ENCODE measurements around the gene SRRM2.

DNA sequence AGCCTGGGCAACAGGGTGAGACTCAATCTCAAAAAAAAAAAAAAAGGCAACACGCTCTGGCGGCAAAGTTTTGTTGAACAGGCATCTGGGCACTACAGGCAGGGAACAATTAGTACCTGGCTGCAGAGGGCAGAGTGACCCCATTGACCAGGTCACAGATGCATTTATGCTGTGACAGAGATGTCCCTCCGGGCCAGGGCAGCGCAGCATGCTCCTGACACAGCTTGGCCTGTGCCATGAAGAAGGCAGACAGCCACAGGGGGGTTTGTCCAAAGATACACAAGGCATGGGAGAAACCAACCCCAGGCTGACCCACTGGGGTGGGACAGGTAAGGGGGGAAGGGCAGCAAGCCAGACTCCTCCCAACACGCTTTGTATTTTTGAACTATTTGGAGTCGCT is 7.7 kb upstream of the SRRM2 start:
- TF ChIP-seq, protein P1, sequence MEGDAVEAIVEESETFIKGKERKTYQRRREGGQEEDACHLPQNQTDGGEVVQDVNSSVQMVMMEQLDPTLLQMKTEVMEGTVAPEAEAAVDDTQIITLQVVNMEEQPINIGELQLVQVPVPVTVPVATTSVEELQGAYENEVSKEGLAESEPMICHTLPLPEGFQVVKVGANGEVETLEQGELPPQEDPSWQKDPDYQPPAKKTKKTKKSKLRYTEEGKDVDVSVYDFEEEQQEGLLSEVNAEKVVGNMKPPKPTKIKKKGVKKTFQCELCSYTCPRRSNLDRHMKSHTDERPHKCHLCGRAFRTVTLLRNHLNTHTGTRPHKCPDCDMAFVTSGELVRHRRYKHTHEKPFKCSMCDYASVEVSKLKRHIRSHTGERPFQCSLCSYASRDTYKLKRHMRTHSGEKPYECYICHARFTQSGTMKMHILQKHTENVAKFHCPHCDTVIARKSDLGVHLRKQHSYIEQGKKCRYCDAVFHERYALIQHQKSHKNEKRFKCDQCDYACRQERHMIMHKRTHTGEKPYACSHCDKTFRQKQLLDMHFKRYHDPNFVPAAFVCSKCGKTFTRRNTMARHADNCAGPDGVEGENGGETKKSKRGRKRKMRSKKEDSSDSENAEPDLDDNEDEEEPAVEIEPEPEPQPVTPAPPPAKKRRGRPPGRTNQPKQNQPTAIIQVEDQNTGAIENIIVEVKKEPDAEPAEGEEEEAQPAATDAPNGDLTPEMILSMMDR (conservative IDR thresholded peaks at IDR 0.05), result no peak
- no peak for TF ChIP-seq EZH2 (IDR thresholded peaks at IDR 0.05; ENCODE audit: low read depth)

All from PC-9 (cell line).